Bronchial smooth muscle cell (primary cell): Measurements from ENCODE around the gene HACE1. TPM values are rescaled to one million over a fixed set of nuclear protein-coding genes. Genes with fewer than 3 reads are reported as not detected.

Experiments
- total RNA-seq: library from RNA; depleted of rRNA; stranded (reverse); fragments of >200 nt; gene quantifications from 2 replicates; pipeline ENCODE4 v1.2.1, GENCODE V29; 2014

HACE1 gene
- total RNA-seq = 17.5 and 19.1 TPM in 2 replicates

GRCh38 chr6:104859225-104860146 is at the start of gene HACE1:
TSS of gene HACE1 (minus strand) at chr6:104859919. CDS start at chr6:104859642, 277 bp downstream.

Other genes with a start within 250 kb of the HACE1 start
- not detected in 2 replicates for gene LIN28B, start 97.2 kb upstream of the HACE1 start, total RNA-seq